ENCODE measurements around the gene AXIN2. TPM values are rescaled to one million over a fixed set of nuclear protein-coding genes. Genes with fewer than 3 reads are reported as not detected.
A peak's percentile ranks its signal among the peaks of the same experiment; 100 is the strongest.

Gene AXIN2, protein sequence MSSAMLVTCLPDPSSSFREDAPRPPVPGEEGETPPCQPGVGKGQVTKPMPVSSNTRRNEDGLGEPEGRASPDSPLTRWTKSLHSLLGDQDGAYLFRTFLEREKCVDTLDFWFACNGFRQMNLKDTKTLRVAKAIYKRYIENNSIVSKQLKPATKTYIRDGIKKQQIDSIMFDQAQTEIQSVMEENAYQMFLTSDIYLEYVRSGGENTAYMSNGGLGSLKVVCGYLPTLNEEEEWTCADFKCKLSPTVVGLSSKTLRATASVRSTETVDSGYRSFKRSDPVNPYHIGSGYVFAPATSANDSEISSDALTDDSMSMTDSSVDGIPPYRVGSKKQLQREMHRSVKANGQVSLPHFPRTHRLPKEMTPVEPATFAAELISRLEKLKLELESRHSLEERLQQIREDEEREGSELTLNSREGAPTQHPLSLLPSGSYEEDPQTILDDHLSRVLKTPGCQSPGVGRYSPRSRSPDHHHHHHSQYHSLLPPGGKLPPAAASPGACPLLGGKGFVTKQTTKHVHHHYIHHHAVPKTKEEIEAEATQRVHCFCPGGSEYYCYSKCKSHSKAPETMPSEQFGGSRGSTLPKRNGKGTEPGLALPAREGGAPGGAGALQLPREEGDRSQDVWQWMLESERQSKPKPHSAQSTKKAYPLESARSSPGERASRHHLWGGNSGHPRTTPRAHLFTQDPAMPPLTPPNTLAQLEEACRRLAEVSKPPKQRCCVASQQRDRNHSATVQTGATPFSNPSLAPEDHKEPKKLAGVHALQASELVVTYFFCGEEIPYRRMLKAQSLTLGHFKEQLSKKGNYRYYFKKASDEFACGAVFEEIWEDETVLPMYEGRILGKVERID
- total RNA-seq, result 1.6 and 2.1 TPM in 2 replicates

DNA sequence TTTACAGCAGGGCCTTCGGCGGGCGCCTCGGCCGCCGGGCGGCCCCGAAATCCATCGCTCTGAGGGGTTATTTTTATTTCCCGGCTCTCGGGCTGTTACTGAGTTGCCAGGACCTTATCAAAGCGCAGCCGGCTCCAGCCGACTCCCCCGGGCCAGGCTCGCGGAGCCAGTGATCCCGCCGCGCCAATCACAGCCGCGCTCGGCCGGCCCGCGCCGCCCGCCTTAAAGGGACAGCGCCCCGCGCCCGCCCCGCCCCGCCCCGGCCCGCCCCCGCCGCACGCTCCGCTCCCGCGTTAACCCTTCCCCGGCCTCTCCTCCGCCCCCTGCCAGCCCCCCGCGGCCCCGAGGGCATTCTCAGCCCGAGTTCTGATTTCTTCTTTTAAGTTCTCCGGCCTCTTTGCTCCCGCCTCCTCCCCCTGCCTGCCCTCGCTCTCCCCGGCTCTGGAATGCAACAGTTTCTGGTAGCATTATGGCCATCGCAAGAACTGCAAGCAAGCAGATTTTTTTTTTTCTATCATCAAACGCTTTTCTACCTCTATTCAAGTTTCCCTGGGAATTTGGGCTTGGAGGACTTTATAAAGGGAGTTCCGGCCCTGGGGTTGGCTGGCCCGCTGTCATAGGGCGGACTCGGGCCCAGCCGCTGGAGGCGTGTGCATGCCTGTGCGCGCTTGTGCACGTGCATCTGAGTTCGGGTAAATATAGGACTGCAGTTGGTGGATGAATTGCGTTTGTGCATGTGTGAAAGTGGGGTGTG lies at the start of gene AXIN2:
Gene AXIN2, minus strand, starts transcription at position 197 of the 754 bp plus-strand sequence. CDS start 3,028 bp downstream, outside the sequence.
- peak; percentile 75 to 94 for DNase-seq (ENCODE audit: low read depth in 2 of 2)

DNA sequence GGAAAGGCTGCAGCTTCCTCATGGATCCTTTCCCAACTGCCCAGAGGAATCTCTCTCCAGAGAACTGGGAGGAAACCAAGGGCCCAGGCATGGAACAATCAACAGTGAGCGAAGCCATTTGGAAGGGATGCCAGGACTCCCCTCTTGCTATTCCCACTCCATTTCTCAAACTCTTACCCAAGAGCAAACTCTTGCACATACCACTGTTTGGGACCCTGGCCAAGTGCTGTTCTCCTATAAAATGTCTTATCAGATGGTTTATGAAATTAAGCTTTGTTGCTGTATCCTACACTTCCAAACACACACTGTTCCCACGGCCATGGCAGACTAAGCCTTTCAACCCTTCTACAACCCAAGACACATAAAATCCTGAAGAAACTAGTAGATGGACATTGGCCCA lies 48.3 kb upstream of the AXIN2 start:
- DNase-seq (ENCODE audit: low read depth in 2 of 2), result no peak

DNA sequence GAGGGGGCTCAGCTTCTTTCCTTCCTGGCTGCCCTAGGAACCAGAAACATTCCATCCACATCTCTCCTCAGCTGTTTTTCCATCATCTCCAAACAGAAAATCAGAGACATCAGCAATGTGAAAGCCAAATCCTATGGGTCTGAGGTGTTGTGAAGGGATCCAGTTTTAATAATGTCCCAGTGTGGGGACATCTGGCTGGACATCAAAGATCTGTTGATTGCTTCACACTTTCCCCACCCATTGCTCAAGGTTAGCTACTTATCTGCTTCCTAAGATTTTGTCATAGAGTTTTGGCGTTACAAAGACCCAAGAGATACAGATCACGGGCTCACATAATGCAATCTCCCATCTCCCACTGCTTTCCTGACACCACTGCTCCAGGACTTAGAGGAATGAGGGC lies 47.8 kb upstream of the AXIN2 start:
- DNase-seq (ENCODE audit: low read depth in 2 of 2), result no peak

DNA sequence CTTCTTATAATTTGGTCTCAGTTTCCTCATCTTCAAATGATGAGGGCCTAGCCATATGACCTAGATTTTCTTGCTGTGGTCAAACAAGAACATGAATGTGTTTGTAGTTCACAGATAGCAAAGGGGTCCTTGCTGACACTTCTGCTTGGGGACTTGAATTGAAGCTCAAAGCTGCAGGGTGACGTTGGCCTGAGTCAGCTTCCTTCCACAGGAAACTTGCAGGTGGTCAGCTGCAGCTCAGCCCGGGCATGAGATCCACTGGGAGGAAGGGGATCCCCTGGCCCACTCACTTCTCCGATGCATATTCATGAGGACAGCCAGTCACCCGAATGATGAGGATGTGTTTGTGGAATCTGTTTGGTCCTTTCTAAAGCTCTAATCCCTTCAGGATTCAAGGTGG lies 42.6 kb upstream of the AXIN2 start:
- peak; percentile 63 to 90 for DNase-seq (ENCODE audit: low read depth in 2 of 2)

- DNase-seq (ENCODE audit: low read depth in 2 of 2), result no peak
Measured at GRCh38 chr17:65601881-65602280, 40.4 kb upstream of the AXIN2 start.

DNA sequence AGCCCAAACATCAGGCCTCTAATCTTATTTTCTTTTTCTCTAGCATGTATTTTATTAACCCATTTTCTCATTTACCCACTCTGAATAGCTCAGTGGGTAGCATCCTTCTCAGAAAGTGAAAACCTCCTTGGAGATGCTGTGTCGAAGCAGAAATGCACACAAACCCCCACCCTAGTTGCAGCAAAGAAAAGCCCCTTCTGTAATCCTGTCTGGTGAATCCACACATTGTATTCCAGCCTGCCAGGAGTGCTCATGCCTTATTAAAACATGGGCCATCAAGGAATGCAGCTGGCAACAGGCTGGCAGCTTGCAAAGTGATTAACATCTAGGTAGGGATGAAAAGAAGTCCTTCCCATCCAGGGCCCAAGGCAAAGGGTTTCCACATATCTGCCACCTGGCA lies 39.7 kb upstream of the AXIN2 start:
- no peak for DNase-seq (ENCODE audit: low read depth in 2 of 2)

DNA sequence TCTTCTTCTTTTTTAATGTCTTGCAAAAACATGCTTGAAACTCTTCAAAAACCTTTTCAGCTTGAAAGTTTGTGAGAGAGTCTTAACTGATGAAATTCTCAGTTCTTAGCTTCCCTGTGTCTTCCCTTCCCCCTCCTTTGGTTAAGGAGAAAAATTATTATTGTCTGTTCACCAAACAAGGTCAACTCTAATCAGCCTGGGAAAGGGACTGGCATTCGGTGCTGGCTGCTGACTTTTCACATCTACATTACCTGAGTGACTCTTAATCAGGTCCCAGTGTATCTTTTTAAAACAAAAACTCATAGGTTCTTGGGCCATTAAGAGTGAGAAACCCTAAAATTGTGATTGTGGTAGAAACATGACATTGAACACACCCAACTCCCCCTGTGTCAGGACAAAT lies 39.1 kb upstream of the AXIN2 start:
- no peak for DNase-seq (ENCODE audit: low read depth in 2 of 2)

GRCh38 chr17:65599650-65600049 lies 38.2 kb upstream of the AXIN2 start:
- DNase-seq (ENCODE audit: low read depth in 2 of 2), result no peak

DNA sequence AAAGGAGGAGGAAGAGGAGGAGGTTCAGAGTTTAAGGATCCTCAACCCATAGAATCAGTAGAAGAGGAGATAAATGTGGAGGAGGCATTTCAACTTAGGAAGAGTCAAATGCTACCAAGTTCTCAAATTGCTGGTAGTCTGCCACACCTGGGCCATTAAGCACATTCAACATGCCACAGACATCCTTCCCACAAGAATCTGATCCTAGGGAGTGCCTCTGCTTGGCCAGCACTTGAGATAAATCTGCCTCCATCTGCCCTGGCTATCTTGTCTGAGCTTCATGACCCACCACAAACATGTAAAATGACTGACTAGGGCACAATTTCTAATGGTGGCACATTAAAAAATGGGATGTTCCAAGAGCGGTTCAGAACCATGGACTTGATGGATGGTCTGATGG lies 37.3 kb upstream of the AXIN2 start:
- no peak for DNase-seq (ENCODE audit: low read depth in 2 of 2)

DNA sequence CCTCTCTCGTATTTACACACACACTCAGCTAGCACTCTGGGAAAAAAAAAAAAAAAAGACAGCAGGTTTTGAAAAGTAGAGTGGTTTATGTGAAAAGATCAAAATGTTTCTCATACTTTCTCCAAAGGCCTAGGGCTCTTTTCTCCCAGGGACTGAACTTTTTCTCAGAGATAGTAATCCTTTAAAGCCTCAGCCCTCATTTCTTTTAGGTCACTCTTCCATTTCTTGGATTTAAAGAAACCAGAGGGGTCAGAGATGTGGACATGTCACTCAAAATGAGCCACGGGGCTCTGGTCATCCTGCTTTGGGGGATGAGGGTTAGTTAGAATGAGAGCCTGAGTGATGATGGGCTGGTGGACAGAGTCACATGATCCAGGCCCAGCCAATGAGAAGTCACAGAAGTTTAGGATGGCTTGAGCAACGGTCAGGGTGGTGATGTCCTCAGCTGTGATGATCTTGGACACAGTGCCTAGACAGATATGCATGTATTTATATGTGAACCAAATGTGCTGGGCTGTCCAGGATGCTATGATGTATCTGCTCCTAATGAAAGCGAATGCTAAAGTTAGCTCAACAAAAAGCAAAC lies 33.7 kb upstream of the AXIN2 start:
- no peak for DNase-seq (ENCODE audit: low read depth in 2 of 2)

GRCh38 chr17:65593855-65594845 lies 32.7 kb upstream of the AXIN2 start:
- DNase-seq (ENCODE audit: low read depth in 2 of 2), result peak in 1 of 2 donors; percentile 5

GRCh38 chr17:65593092-65593854 lies 31.8 kb upstream of the AXIN2 start:
- no peak for DNase-seq (ENCODE audit: low read depth in 2 of 2)

DNA sequence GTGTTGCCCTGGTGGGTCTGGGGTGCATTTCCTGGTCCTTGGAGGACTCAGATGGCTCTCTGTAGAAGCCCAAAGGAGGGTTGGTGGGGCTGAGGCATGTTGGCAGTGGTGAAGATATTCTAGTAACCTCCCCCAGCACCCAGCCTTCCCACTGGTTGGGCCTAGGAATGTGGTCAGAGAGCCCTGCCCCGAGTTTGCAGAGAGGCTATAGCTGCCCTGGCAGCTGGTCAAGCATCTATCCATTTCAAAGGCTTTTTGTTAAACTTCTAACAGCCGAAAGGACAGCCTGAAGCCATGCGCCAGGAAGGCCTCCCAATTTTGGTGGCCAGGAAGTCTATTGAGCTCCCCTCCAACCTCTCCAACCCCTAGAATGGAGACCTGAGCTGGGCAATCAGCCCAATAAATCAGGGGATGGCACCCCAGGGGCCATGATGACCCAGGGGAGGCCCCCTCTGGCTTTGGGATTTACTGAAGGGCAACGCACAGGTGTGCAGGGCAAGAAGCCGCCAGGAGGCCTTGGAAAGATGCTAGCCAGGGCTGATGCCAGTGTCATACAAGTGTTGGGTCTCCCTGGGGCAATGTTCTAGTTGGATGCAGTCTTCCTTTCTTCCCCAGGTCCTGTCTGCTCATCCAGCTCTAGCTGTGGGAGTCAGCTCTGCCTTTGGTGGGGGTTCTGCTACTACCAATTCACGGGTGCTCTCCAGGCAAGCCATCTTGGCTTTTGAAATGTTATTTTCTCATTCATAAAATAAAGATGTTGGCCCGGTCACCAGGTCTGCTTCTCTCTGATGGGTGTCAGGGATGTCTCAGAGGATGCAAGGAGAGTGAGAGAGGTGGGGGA lies 30.9 kb upstream of the AXIN2 start:
- no peak for DNase-seq (ENCODE audit: low read depth in 2 of 2)

GRCh38 chr17:65589321-65589720 lies 27.9 kb upstream of the AXIN2 start:
- no peak for DNase-seq (ENCODE audit: low read depth in 2 of 2)

- no peak for DNase-seq (ENCODE audit: low read depth in 2 of 2)
Measured at GRCh38 chr17:65588181-65588808, 26.8 kb upstream of the AXIN2 start.

GRCh38 chr17:65587534-65588180 lies 26.2 kb upstream of the AXIN2 start:
- peak in 1 of 2 donors; percentile 18 for DNase-seq (ENCODE audit: low read depth in 2 of 2)

DNA sequence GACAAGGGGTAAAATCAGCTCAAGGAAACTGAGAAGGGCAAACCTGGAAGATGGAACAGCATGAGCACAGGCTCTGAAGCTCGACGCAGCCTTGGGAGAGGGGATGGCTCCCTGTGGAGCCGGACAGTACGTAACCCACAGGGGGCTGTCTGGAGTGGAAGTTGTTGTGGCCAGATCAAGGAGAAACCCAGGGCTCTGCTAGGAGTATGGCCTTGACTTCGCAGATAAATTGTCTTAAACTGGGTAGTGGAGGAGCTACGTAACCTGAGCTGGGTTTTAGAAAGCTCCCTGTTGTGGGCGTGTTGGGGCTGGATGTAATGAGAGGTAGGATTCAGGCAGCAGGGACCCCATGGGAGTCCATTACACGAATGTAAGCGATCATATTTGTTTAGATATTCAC lies 25.5 kb upstream of the AXIN2 start:
- DNase-seq (ENCODE audit: low read depth in 2 of 2), result no peak

Data from dermis microvascular lymphatic vessel endothelial cell (primary cell).